Measurements from ENCODE around the gene RCCD1. TPM values are rescaled to one million over a fixed set of nuclear protein-coding genes. Genes with fewer than 3 reads are reported as not detected.
"Not testable (repeated sequence)": the region's sequence is repeated elsewhere in the genome, so short reads cannot be mapped to it uniquely, and the experiment has no call there.

The RCCD1 gene
- total RNA-seq, 5 donors from 2014 or later (not counting 1 experiment from before 2014, with no cell fraction given), result 5.7 to 21.2 (median 15.8) TPM

- 96% methylated on average over 4 of the region's 11 CpGs for WGBS (ENCODE audit: insufficient coverage)
- H3K27me3 ChIP-seq (replicated peaks in 1 of 2; ENCODE audit: control insufficient read depth in 2 of 2, extremely low read depth in 1 of 2, insufficient read depth in 2 of 2, low read length in 1 of 2), result not testable (repeated sequence)
Measured at GRCh38 chr15:90909449-90909848, 45.2 kb upstream of the RCCD1 start.

GRCh38 chr15:90909976-90910375 is 44.7 kb upstream of the RCCD1 start:
- Histone ChIP-seq H3K36me3 (ENCODE audit: control insufficient read depth in 2 of 2, extremely low read depth in 1 of 2, insufficient read depth in 1 of 2, low read length in 1 of 2) (peaks cover 53 to 92% of the 10 kb centered on the region in 2 donors), H3K27me3 (replicated peaks in 1 of 2; ENCODE audit: control insufficient read depth in 2 of 2, extremely low read depth in 1 of 2, insufficient read depth in 2 of 2, low read length in 1 of 2) (no peaks in the 10 kb centered on the region), H3K9me3 (no peaks in the 10 kb centered on the region), H3K27ac (ENCODE audit: low read length) (no peak overlapping the region), H3K4me1 (ENCODE audit: control insufficient read depth in 1 of 2, extremely low read depth in 1 of 2, insufficient read depth in 2 of 2, low read length in 2 of 2) (no peaks in the 10 kb centered on the region), H3K4me3 (ENCODE audit: control insufficient read depth in 1 of 2, extremely low read depth in 1 of 2, low read length in 1 of 2) (no peak overlapping the region)
- ChIA-PET POLR2A (interaction anchor here in 1 of 2 donors (0.6 kb wide), 1 partner anchor 77 kb away, joined by 3 read pairs; no protein-coding TSS in a partner anchor), CTCF (interaction anchor here in 1 of 2 donors (0.7 kb wide), 1 partner anchor 37 kb away, joined by 7 read pairs; no protein-coding TSS in a partner anchor)
- 98% methylated on average over 7 of the region's 8 CpGs for WGBS (ENCODE audit: insufficient coverage)
- DNase-seq, result no peak
- Mint-ChIP-seq H3K4me1 (peaks cover 4 to 9% (median 5%) of the 10 kb centered on the region in 3 donors), H3K36me3 (peaks cover 48% of the 10 kb centered on the region), H3K27me3 (no peaks in the 10 kb centered on the region), H3K9me3 (no peaks in the 10 kb centered on the region), H3K27ac (no peak overlapping the region), H3K4me3 (no peak overlapping the region)
- no peak for ATAC-seq (replicated peaks in 1 of 4)

More at GRCh38 chr15:90909449-90909848, 45.2 kb upstream of the RCCD1 start:
- H3K9me3 Mint-ChIP-seq; H3K4me3 Mint-ChIP-seq; H3K4me3 ChIP-seq (ENCODE audit: control insufficient read depth in 1 of 2, extremely low read depth in 1 of 2, low read length in 1 of 2); H3K4me1 Mint-ChIP-seq; H3K4me1 ChIP-seq (ENCODE audit: control insufficient read depth in 1 of 2, extremely low read depth in 1 of 2, insufficient read depth in 2 of 2, low read length in 2 of 2); H3K9me3 ChIP-seq; H3K27ac ChIP-seq (ENCODE audit: low read length); H3K27me3 Mint-ChIP-seq; POLR2A ChIA-PET; ATAC-seq (replicated peaks in 1 of 4); H3K27ac Mint-ChIP-seq; DNase-seq: not testable (repeated sequence)
- H3K36me3 ChIP-seq (ENCODE audit: control insufficient read depth in 2 of 2, extremely low read depth in 1 of 2, insufficient read depth in 1 of 2, low read length in 1 of 2), result peaks cover 53 to 89% of the 10 kb centered on the region in 2 donors
- H3K36me3 Mint-ChIP-seq, result peaks cover 49% of the 10 kb centered on the region
- CTCF ChIA-PET, result interaction anchor here in 1 of 2 donors (0.7 kb wide), 1 partner anchor 36 kb away, joined by 7 read pairs; no protein-coding TSS in a partner anchor

GRCh38 chr15:90910441-90911301 is 44.0 kb upstream of the RCCD1 start:
- Mint-ChIP-seq H3K36me3 (peaks cover 48% of the 10 kb centered on the region), H3K9me3 (no peaks in the 10 kb centered on the region), H3K4me1 (peaks cover 0 to 3% (median under 1%) of the 10 kb centered on the region in 3 donors), H3K4me3 (no peak overlapping the region), H3K27me3 (no peaks in the 10 kb centered on the region), H3K27ac (no peak overlapping the region)
- DNase-seq (no peak), ATAC-seq (replicated peaks in 1 of 4) (no peak)
- H3K36me3 ChIP-seq (ENCODE audit: control insufficient read depth in 2 of 2, extremely low read depth in 1 of 2, insufficient read depth in 1 of 2, low read length in 1 of 2), result peaks cover 48 to 92% of the 10 kb centered on the region in 2 donors
- POLR2A ChIA-PET, result interaction anchor here (0.5 to 0.6 kb wide), 2 partner anchors 36 to 76 kb away, joined by 3 to 5 read pairs; no protein-coding TSS in a partner anchor
- no peak overlapping the region for H3K27ac ChIP-seq (ENCODE audit: low read length)
- H3K4me3 ChIP-seq (ENCODE audit: control insufficient read depth in 1 of 2, extremely low read depth in 1 of 2, low read length in 1 of 2), result no peak overlapping the region
- no peaks in the 10 kb centered on the region for H3K27me3 ChIP-seq (replicated peaks in 1 of 2; ENCODE audit: control insufficient read depth in 2 of 2, extremely low read depth in 1 of 2, insufficient read depth in 2 of 2, low read length in 1 of 2)
- CTCF ChIA-PET, result no interaction called here
- no peaks in the 10 kb centered on the region for H3K4me1 ChIP-seq (ENCODE audit: control insufficient read depth in 1 of 2, extremely low read depth in 1 of 2, insufficient read depth in 2 of 2, low read length in 2 of 2)
- WGBS (ENCODE audit: insufficient coverage), result 97% methylated on average over 15 of the region's 24 CpGs
- H3K9me3 ChIP-seq, result no peaks in the 10 kb centered on the region

GRCh38 chr15:90911302-90911623 is 43.4 kb upstream of the RCCD1 start:
- H3K27me3 Mint-ChIP-seq, result no peaks in the 10 kb centered on the region
- Histone ChIP-seq H3K36me3 (ENCODE audit: control insufficient read depth in 2 of 2, extremely low read depth in 1 of 2, insufficient read depth in 1 of 2, low read length in 1 of 2) (peaks cover 44 to 91% of the 10 kb centered on the region in 2 donors), H3K9me3 (no peaks in the 10 kb centered on the region), H3K27ac (ENCODE audit: low read length) (no peak overlapping the region), H3K27me3 (replicated peaks in 1 of 2; ENCODE audit: control insufficient read depth in 2 of 2, extremely low read depth in 1 of 2, insufficient read depth in 2 of 2, low read length in 1 of 2) (no peaks in the 10 kb centered on the region), H3K4me3 (ENCODE audit: control insufficient read depth in 1 of 2, extremely low read depth in 1 of 2, low read length in 1 of 2) (no peak overlapping the region), H3K4me1 (ENCODE audit: control insufficient read depth in 1 of 2, extremely low read depth in 1 of 2, insufficient read depth in 2 of 2, low read length in 2 of 2) (no peaks in the 10 kb centered on the region)
- H3K27ac Mint-ChIP-seq, result no peak overlapping the region
- no peak for DNase-seq
- ATAC-seq (replicated peaks in 1 of 4), result no peak
- no peaks in the 10 kb centered on the region for H3K9me3 Mint-ChIP-seq
- no peak overlapping the region for H3K4me3 Mint-ChIP-seq
- no peaks in the 10 kb centered on the region for H3K4me1 Mint-ChIP-seq
- H3K36me3 Mint-ChIP-seq, result peaks cover 46% of the 10 kb centered on the region
- ChIA-PET CTCF (no interaction called here), POLR2A (interaction anchor here in 1 of 2 donors (0.5 kb wide), 1 partner anchor 35 kb away, joined by 5 read pairs; no protein-coding TSS in a partner anchor)
- WGBS (ENCODE audit: insufficient coverage), result 96% methylated on average over 11 of the region's 19 CpGs

GRCh38 chr15:90911906-90912769 is 42.5 kb upstream of the RCCD1 start:
- Histone ChIP-seq H3K4me3 (ENCODE audit: control insufficient read depth in 1 of 2, extremely low read depth in 1 of 2, low read length in 1 of 2) (no peak overlapping the region), H3K36me3 (ENCODE audit: control insufficient read depth in 2 of 2, extremely low read depth in 1 of 2, insufficient read depth in 1 of 2, low read length in 1 of 2) (peaks cover 40 to 91% of the 10 kb centered on the region in 2 donors), H3K27ac (ENCODE audit: low read length) (no peak overlapping the region), H3K27me3 (replicated peaks in 1 of 2; ENCODE audit: control insufficient read depth in 2 of 2, extremely low read depth in 1 of 2, insufficient read depth in 2 of 2, low read length in 1 of 2) (no peaks in the 10 kb centered on the region), H3K9me3 (no peaks in the 10 kb centered on the region), H3K4me1 (ENCODE audit: control insufficient read depth in 1 of 2, extremely low read depth in 1 of 2, insufficient read depth in 2 of 2, low read length in 2 of 2) (no peaks in the 10 kb centered on the region)
- Mint-ChIP-seq H3K4me3 (no peak overlapping the region), H3K4me1 (no peaks in the 10 kb centered on the region), H3K27ac (no peak overlapping the region), H3K27me3 (no peaks in the 10 kb centered on the region), H3K9me3 (no peaks in the 10 kb centered on the region), H3K36me3 (peaks cover 50% of the 10 kb centered on the region)
- WGBS (ENCODE audit: insufficient coverage), result 96% methylated on average over 27 of the region's 30 CpGs
- DNase-seq (no peak), ATAC-seq (replicated peaks in 1 of 4) (no peak)
- ChIA-PET CTCF (interaction anchor here in 1 of 2 donors (0.5 kb wide), 1 partner anchor 16 kb away, joined by 3 read pairs; no protein-coding TSS in a partner anchor), POLR2A (no interaction called here)

- POLR2A ChIA-PET, result no interaction called here
- WGBS (ENCODE audit: insufficient coverage), result 100% methylated on average over 6 of the region's 7 CpGs
Measured at GRCh38 chr15:90912770-90913075, 42.0 kb upstream of the RCCD1 start.

More at GRCh38 chr15:90912770-90913075, 42.0 kb upstream of the RCCD1 start:
- H3K9me3 Mint-ChIP-seq, result no peaks in the 10 kb centered on the region
- peaks cover 50% of the 10 kb centered on the region for H3K36me3 Mint-ChIP-seq
- no peaks in the 10 kb centered on the region for H3K4me1 Mint-ChIP-seq
- no peak for DNase-seq
- H3K27me3 ChIP-seq (replicated peaks in 1 of 2; ENCODE audit: control insufficient read depth in 2 of 2, extremely low read depth in 1 of 2, insufficient read depth in 2 of 2, low read length in 1 of 2), result no peaks in the 10 kb centered on the region
- peaks cover 36 to 91% of the 10 kb centered on the region in 2 donors for H3K36me3 ChIP-seq (ENCODE audit: control insufficient read depth in 2 of 2, extremely low read depth in 1 of 2, insufficient read depth in 1 of 2, low read length in 1 of 2)
- H3K4me3 ChIP-seq (ENCODE audit: control insufficient read depth in 1 of 2, extremely low read depth in 1 of 2, low read length in 1 of 2), result no peak overlapping the region
- no peak overlapping the region for H3K27ac ChIP-seq (ENCODE audit: low read length)
- CTCF ChIA-PET, result interaction anchor here in 1 of 2 donors (0.5 kb wide), 1 partner anchor 16 kb away, joined by 3 read pairs; no protein-coding TSS in a partner anchor
- H3K4me1 ChIP-seq (ENCODE audit: control insufficient read depth in 1 of 2, extremely low read depth in 1 of 2, insufficient read depth in 2 of 2, low read length in 2 of 2), result no peaks in the 10 kb centered on the region
- no peak for ATAC-seq (replicated peaks in 1 of 4)
- no peak overlapping the region for H3K27ac Mint-ChIP-seq
- H3K27me3 Mint-ChIP-seq, result no peaks in the 10 kb centered on the region
- H3K4me3 Mint-ChIP-seq, result no peak overlapping the region
- H3K9me3 ChIP-seq, result no peaks in the 10 kb centered on the region

All from T-cell (primary cell).